Smooth muscle cell of the coronary artery (primary cell): ENCODE data around the gene LRRC19. TPM values are rescaled to one million over a fixed set of nuclear protein-coding genes. Genes with fewer than 3 reads are reported as not detected.

ENCODE experiments used
- total RNA-seq: library from RNA; depleted of rRNA; stranded (reverse); fragments of >200 nt; gene quantifications from 2 replicates; pipeline ENCODE4 v1.2.3, GENCODE V29; 2014; ENCODE audit warnings: low replicate concordance

The LRRC19 gene
- not detected in 2 replicates for total RNA-seq

GRCh38 chr9:27005491-27005890, at the start of gene LRRC19:
Gene LRRC19 (minus strand): TSS chr9:27005672. CDS start chr9:26999694, 5,978 bp downstream.

GRCh38 chr9:26955921-26956859, 49.3 kb downstream of the LRRC19 start, which contains the start of gene IFT74:
Gene IFT74 (plus strand): TSS chr9:26956412. CDS start chr9:26961968, 5,556 bp downstream.

GRCh38 chr9:26946753-26947727, 58.4 kb downstream of the LRRC19 start, which contains the start of gene PLAA:
Gene PLAA (minus strand): TSS chr9:26947242. CDS start chr9:26947045, 197 bp downstream.

Other genes with a start within 250 kb of the LRRC19 start
- gene CAAP1, start 112.9 kb downstream of the LRRC19 start, total RNA-seq = 12.6 and 15.9 TPM in 2 replicates
- 37.6 and 37.8 TPM in 2 replicates for gene PLAA, start 58.4 kb downstream of the LRRC19 start, total RNA-seq
- gene IFT74, start 49.3 kb downstream of the LRRC19 start, total RNA-seq = 10.4 and 17.9 TPM in 2 replicates
- 0.23 and 29.1 TPM in 2 replicates for gene TEK, start 103.6 kb upstream of the LRRC19 start, total RNA-seq